ENCODE results near the gene ECT2.
"Not testable (repeated sequence)": the region's sequence is repeated elsewhere in the genome, so short reads cannot be mapped to it uniquely, and the experiment has no call there.

- TF ChIP-seq CTCF (IDR thresholded peaks at IDR 0.05 in 4 of 5, conservative IDR thresholded peaks at IDR 0.05 in 1 of 5); POLR2A (IDR thresholded peaks at IDR 0.05): not testable (repeated sequence)
These were observed 47.8 kb upstream of the ECT2 start for GRCh38 chr3:172702731-172703130.
